K562 (cell line): ENCODE data around the gene SPON2. TPM values are rescaled to one million over a fixed set of nuclear protein-coding genes. Genes with fewer than 3 reads are reported as not detected.

Experiments used
- ATAC-seq: fragments of 200-7000 bp; cut with Tn5 transposase; 3 replicates; pipeline ENCODE4 v1.9.1; 2020; ENCODE audit warnings: moderate library complexity
- Bru-seq: library from RNA; stranded (reverse); fragments of 400-500 nt; gene quantifications from one replicate; lab custom pipeline; 2021; lab: Mats Ljungman, UMichigan
- BruChase-seq, 2 experiments: library from RNA; stranded (reverse); fragments of 400-500 nt; gene quantifications; one replicate each; lab custom pipeline; 2021; lab: Mats Ljungman, UMichigan
- BruUV-seq: library from RNA; stranded (reverse); fragments of 400-500 nt; replicated peaks from 2 replicates; lab custom pipeline; 2021; lab: Mats Ljungman, UMichigan
- CTCF ChIA-PET: fragments of 300-600 bp; formaldehyde crosslinking; extraction: SDS; loops from one replicate; lab custom pipeline; 2021; ENCODE audit warnings: low intra/inter-chr PET ratio; lab: Yijun Ruan, JAX
- POLR2A ChIA-PET: fragments of 300-600, 350-650 bp; sonication (Branson Sonifier 250); formaldehyde crosslinking; extraction: SDS; loops from one replicate; lab custom pipeline; 2021; ENCODE audit warnings: antibody characterized with exemption, inconsistent platforms; lab: Yijun Ruan, JAX
- DNase-seq, 4 experiments: peaks; one replicate each; pipeline versions ENCODE4 v3.0.0 to v3.0.0-alpha.2; 2011 to 2018; ENCODE audit warnings: low spot score in 3 of 4, mixed read lengths in 3 of 4; ENCODE audit errors: extremely low read depth in 1 of 4
- FAIRE-seq: peaks from 2 replicates; lab custom pipeline; 2011; peaks lifted over from hg19 to GRCh38; lab: Jason Lieb, UNC
- H2AFZ ChIP-seq: 2 replicates; pipeline ENCODE4 v1.6.0; 2011; ENCODE audit warnings: low read depth, low read length, control low read depth, inconsistent platforms
- H3K27ac ChIP-seq: fragments of 200-600 bp; 3 replicates; pipeline ENCODE4 v1.8.0; 2011; ENCODE audit warnings: low read depth, mild to moderate bottlenecking, control low read depth, inconsistent platforms, low read length, moderate library complexity, mixed read lengths; ENCODE audit errors: extremely low read depth
- H3K27me3 ChIP-seq, 2 experiments: fragments of 300-600 bp in 1 of 2; 2 replicates in 1 of 2; 3 replicates in 1 of 2; pipeline versions ENCODE4 v1.6.0 to v1.8.0; 2011; ENCODE audit warnings: inconsistent platforms in 2 of 2, low read length in 2 of 2, mild to moderate bottlenecking in 1 of 2, mixed read lengths in 1 of 2, moderate library complexity in 1 of 2; ENCODE audit not compliant: control insufficient read depth in 2 of 2, insufficient read depth in 2 of 2
- H3K36me3 ChIP-seq: fragments of 300-600 bp; 3 replicates; pipeline ENCODE4 v1.8.0; 2011; ENCODE audit warnings: mild to moderate bottlenecking, low read length, inconsistent platforms; ENCODE audit not compliant: control insufficient read depth, insufficient read depth
- H3K4me1 ChIP-seq, 2 experiments: fragments of 200-600 bp in 1 of 2; replicated peaks in 1 of 2; 2 replicates in 1 of 2; 3 replicates in 1 of 2; pipeline versions ENCODE4 v1.5.1 to v1.8.0; 2011; ENCODE audit warnings: inconsistent platforms in 2 of 2, low read length in 2 of 2, mild to moderate bottlenecking in 1 of 2, mixed read lengths in 1 of 2, moderate library complexity in 1 of 2; ENCODE audit not compliant: control insufficient read depth in 2 of 2, insufficient read depth in 2 of 2
- H3K4me2 ChIP-seq: 2 replicates; pipeline ENCODE4 v1.6.1; 2011; ENCODE audit warnings: low read length, control low read depth, inconsistent platforms, mixed read lengths; ENCODE audit not compliant: insufficient read depth
- H3K4me3 ChIP-seq: fragments of 200-600 bp; sonication (generic), shearing (Covaris generic); 2 replicates; pipeline ENCODE4 v1.5.1; 2016; ENCODE audit warnings: control low read depth, inconsistent platforms
- H3K79me2 ChIP-seq: fragments of 200-600 bp; 3 replicates; pipeline ENCODE4 v1.8.0; 2011; ENCODE audit warnings: low read length, inconsistent platforms; ENCODE audit not compliant: control insufficient read depth, insufficient read depth
- H3K9ac ChIP-seq, 2 experiments: 2 replicates each; pipeline versions ENCODE4 v1.6.0 to v1.6.1; 2011; ENCODE audit warnings: low read depth in 2 of 2, low read length in 2 of 2, control low read depth in 1 of 2, inconsistent platforms in 1 of 2, mild to moderate bottlenecking in 1 of 2, mixed read lengths in 1 of 2; ENCODE audit not compliant: insufficient read depth in 1 of 2
- H3K9me1 ChIP-seq: one replicate; pipeline ENCODE4 v1.6.0; 2011; ENCODE audit warnings: inconsistent platforms, mild to moderate bottlenecking, low read length, moderate library complexity; ENCODE audit not compliant: control insufficient read depth, insufficient read depth
- H3K9me3 ChIP-seq: replicated peaks from 2 replicates; pipeline ENCODE4 v1.5.1; 2011; ENCODE audit warnings: low read depth, low read length, inconsistent platforms; ENCODE audit not compliant: control insufficient read depth, insufficient read depth
- H4K20me1 ChIP-seq: replicated peaks from 2 replicates; pipeline ENCODE4 v1.6.1; 2011; ENCODE audit warnings: low read length, inconsistent platforms, mixed read lengths; ENCODE audit not compliant: control insufficient read depth, insufficient read depth
- EGR1 ChIP-seq: fragments of 450-650 bp; conservative IDR thresholded peaks from 2 replicates; pipeline ENCODE4 v1.6.1; 2017; ENCODE audit warnings: mild to moderate bottlenecking
- STAT6 ChIP-seq: sonication (generic); formaldehyde crosslinking; IDR thresholded peaks from 2 replicates; pipeline ENCODE4 v1.8.1; 2023; ENCODE audit warnings: mild to moderate bottlenecking, missing genetic modification reagents
- WGBS: fragments of 100-300 bp; shearing (Covaris generic); methylation state at CpG from one replicate; pipeline ENCODE4 v1.1.6; 2016; ENCODE audit warnings: low coverage, mixed read lengths; ENCODE audit not compliant: insufficient coverage; ENCODE audit errors: missing lambda C conversion rate; 5-methylcytosine and 5-hydroxymethylcytosine counted together
- in situ Hi-C: fragments of 300-500 bp; cut with MboI; formaldehyde crosslinking; loops from 4 replicates; pipeline ENCODE4 v1.15.0; 2018; ENCODE audit warnings: inconsistent platforms, mixed read lengths
- intact Hi-C: fragments of 100-400 bp; cut with micrococcal nuclease; formaldehyde crosslinking; loops from 2 replicates; pipeline ENCODE4 v1.14.2; 2022
- long read RNA-seq, 3 experiments: library from polyadenylated mRNA in 2 of 3; library from RNA in 1 of 3; unstranded in 2 of 3; stranded (forward) in 1 of 3; transcript quantifications; one replicate each; pipeline ENCODE4 v2.0.0, GENCODE V29; 2019 to 2022
- polyA minus RNA-seq, 3 experiments: library from RNA; depleted of rRNA, polyadenylated mRNA; stranded (reverse); fragments of >200 nt; gene quantifications; 2 replicates each; pipeline ENCODE4 v1.2.3, GENCODE V29; 2011
- polyA plus RNA-seq, 8 experiments: library from polyadenylated mRNA; depleted of rRNA in 4 of 8; stranded (reverse) in 5 of 8; unstranded in 3 of 8; fragments of >200 nt; fragmentation: Nextera tagmentation in 2 of 8; fragmentation: Illumina TruSeq in 1 of 8; extraction: Ambion mirVana in 2 of 8; extraction: Trizol in 1 of 8; gene quantifications; 2 replicates each; pipeline versions ENCODE4 v1.2.1 to v1.2.3, GENCODE V29; 2011 to 2014; ENCODE audit warnings: inconsistent platforms in 1 of 8, missing spikeins in 1 of 8
- total RNA-seq, 7 experiments: library from RNA; depleted of rRNA in 6 of 7; stranded (reverse); fragments of >200 nt in 6 of 7; fragmentation: Illumina TruSeq in 2 of 7; extraction: Trizol in 2 of 7; gene quantifications; 2 replicates each; pipeline versions ENCODE4 v1.2.1 to v1.2.3, GENCODE V29; 2011 to 2021; ENCODE audit warnings: low replicate concordance in 1 of 7

The SPON2 gene
- 8.1 and 12.5 TPM in 2 replicates for total RNA-seq (2011; cell fraction: chromatin; rRNA removed; ENCODE audit: low replicate concordance)
- 8.2 and 12.8 TPM in 2 replicates for total RNA-seq (2011; cell fraction: nucleolus; rRNA removed)
- 7.3 and 9.4 TPM in 2 replicates for total RNA-seq (2011; cell fraction: nucleoplasm; rRNA removed)
- total RNA-seq (2014; rRNA removed), result 0.65 and 1.1 TPM in 2 replicates
- 0.54 and 0.69 TPM in 2 replicates for total RNA-seq (2014; rRNA removed; fragmentation: Illumina TruSeq; extraction: Trizol)
- total RNA-seq (2015; rRNA removed; fragmentation: Illumina TruSeq; extraction: Trizol), result 0.57 and 0.83 TPM in 2 replicates
- 1.4 and 1.8 TPM in 2 replicates for total RNA-seq (2021)
- polyA plus RNA-seq (2011; rRNA removed), result 2.2 and 4.8 TPM in 2 replicates
- polyA plus RNA-seq (2011; cell fraction: cytosol; rRNA removed), result 2.3 and 4.7 TPM in 2 replicates
- polyA plus RNA-seq (2011; cell fraction: nucleus; rRNA removed), result 4.1 and 5.8 TPM in 2 replicates
- polyA plus RNA-seq (2012), result 1.4 and 2.4 TPM in 2 replicates
- polyA plus RNA-seq (2014; fragmentation: Illumina TruSeq; extraction: Trizol), result 0.74 and 1.1 TPM in 2 replicates
- under 1 TPM; 0.21 to 0.27 TPM for polyA plus RNA-seq (2014; fragmentation: Nextera tagmentation; extraction: Ambion mirVana)
- 0.77 and 0.84 TPM in 2 replicates for polyA plus RNA-seq (2014; rRNA removed)
- polyA minus RNA-seq (2011; rRNA and poly(A)+ RNA removed), result 0.60 and 0.87 TPM in 2 replicates
- 2.3 and 3.7 TPM in 2 replicates for polyA minus RNA-seq (2011; cell fraction: cytosol; rRNA and poly(A)+ RNA removed)
- polyA minus RNA-seq (2011; cell fraction: nucleus; rRNA and poly(A)+ RNA removed), result 1.8 and 4.2 TPM in 2 replicates
- percentile 28 among the genes with signal in this experiment for Bru-seq, nascent RNA
- BruChase-seq, experiment 1, labeled RNA remaining after a 2-hour chase, result percentile 31 among the genes with signal in this experiment
- BruChase-seq, experiment 2, labeled RNA remaining after a 6-hour chase, result percentile 37 among the genes with signal in this experiment
- long read RNA-seq, experiment 1, partial matches to known transcripts, result 0 of 2 reads
- long read RNA-seq, experiment 1, other reads (novel, unspliced or antisense), result 2 of 2 reads
- long read RNA-seq, experiment 2, partial matches to known transcripts, result 1 of 3 reads
- long read RNA-seq, experiment 2, other reads (novel, unspliced or antisense), result 2 of 3 reads
- long read RNA-seq, experiment 3, result 0 reads

- TF ChIP-seq EGR1, result 0 out of 2 replicates have a peak, but pooled peaks have one; percentile 13
- TF ChIP-seq STAT6, result no peak
- in situ Hi-C loops, result no loop called here
- no peaks in the 10 kb centered on the region for H4K20me1 ChIP-seq
- ChIA-PET POLR2A (interaction anchor here (1.1 kb wide), 1 partner anchor 30 kb away, joined by 4 read pairs; no protein-coding TSS in a partner anchor), CTCF (no interaction called here)
- no peaks in the 10 kb centered on the region for H3K79me2 ChIP-seq
- BruUV-seq, result no TSS peak
- H3K4me1 ChIP-seq, result peaks cover 0 to 55% of the 10 kb centered on the region in 2 experiments; a peak in 2 of 5 replicates
- WGBS, result 71% methylated on average over 20 of the region's 54 CpGs
- H3K36me3 ChIP-seq, result no peaks in the 10 kb centered on the region
- no peaks in the 10 kb centered on the region for H3K27me3 ChIP-seq
- no peaks in the 10 kb centered on the region for H3K9me3 ChIP-seq
- FAIRE-seq (no peak), ATAC-seq (no peak), DNase-seq (no peak)
- no peaks in the 10 kb centered on the region for H3K9me1 ChIP-seq
- intact Hi-C loops, result no loop called here
- H3K4me2 ChIP-seq, result no peak within 1 kb of the TSS
- H3K4me3 ChIP-seq, result no peak within 1 kb of the TSS
- H3K9ac ChIP-seq, result 0 out of 4 replicates have a peak within 1 kb of the TSS, but pooled peaks of 1 of the 2 experiments have one; percentile 32
- H3K27ac ChIP-seq, result no peak within 1 kb of the TSS
- H2AFZ ChIP-seq, result no peak within 1 kb of the TSS
These were observed at the start of gene SPON2 for GRCh38 chr4:1172228-1172851. SPON2 (minus strand) TSS chr4:1172583.
